Activated effector memory CD4-positive, alpha-beta T cell treated with anti-CD3 and anti-CD28 coated beads, Interleukin-2, amount 50 U/mL, for 16 hours (primary cell): ENCODE data around the gene KBTBD2.
"Not testable (repeated sequence)": the region's sequence is repeated elsewhere in the genome, so short reads cannot be mapped to it uniquely, and the experiment has no call there.

Experiments used
- DNase-seq: peaks from one replicate; pipeline ENCODE4 v3.0.0-alpha.2; 2020

KBTBD2 gene

GRCh38 chr7:32848655-32849054, 42.9 kb downstream of the KBTBD2 start:
- DNase-seq, result not testable (repeated sequence)

GRCh38 chr7:32846630-32847225, 44.8 kb downstream of the KBTBD2 start:
- peak; percentile 96 for DNase-seq

GRCh38 chr7:32844748-32845147, 46.8 kb downstream of the KBTBD2 start:
- DNase-seq, result not testable (repeated sequence)

- not testable (repeated sequence) for DNase-seq
Observed at GRCh38 chr7:32843763-32844162, 47.8 kb downstream of the KBTBD2 start.

- not testable (repeated sequence) for DNase-seq
Observed at GRCh38 chr7:32839846-32840245, 51.7 kb downstream of the KBTBD2 start.

- not testable (repeated sequence) for DNase-seq
Observed at GRCh38 chr7:32828996-32829752, 62.4 kb downstream of the KBTBD2 start.
